Stimulated activated CD4-positive, alpha-beta T cell treated with anti-CD3 and anti-CD28 coated beads, TNF-alpha, amount 100 ng/mL, for 48 hours (primary cell): ENCODE results near the gene CASQ1.

Source experiments
- DNase-seq, 3 donors: peaks; one replicate each; pipeline ENCODE4 v3.0.0-alpha.2; 2020; ENCODE audit warnings: low read depth in 3 of 3

Gene CASQ1

GRCh38 chr1:160205242-160206035 is 15.1 kb downstream of the CASQ1 start, which contains the start of gene PEA15:
Gene PEA15 (plus strand): TSS chr1:160205384. CDS start chr1:160211545, 6,161 bp downstream.
- DNase-seq = peak; percentile 36 to 68 (median 53)

- peak; percentile 19 to 37 (median 22) for DNase-seq
Measured at GRCh38 chr1:160206036-160206389, 15.6 kb downstream of the CASQ1 start.

GRCh38 chr1:160206421-160207117 is 16.2 kb downstream of the CASQ1 start:
- no peak for DNase-seq

GRCh38 chr1:160207118-160207650 is 16.8 kb downstream of the CASQ1 start:
- no peak for DNase-seq

GRCh38 chr1:160207771-160208556 is 17.6 kb downstream of the CASQ1 start:
- DNase-seq = no peak

GRCh38 chr1:160208557-160209320 is 18.4 kb downstream of the CASQ1 start:
- no peak for DNase-seq

GRCh38 chr1:160209321-160210046 is 19.1 kb downstream of the CASQ1 start:
- DNase-seq = no peak

- no peak for DNase-seq
Measured at GRCh38 chr1:160210561-160210960, 20.2 kb downstream of the CASQ1 start.

GRCh38 chr1:160211046-160211790 is 20.8 kb downstream of the CASQ1 start:
- no peak for DNase-seq

GRCh38 chr1:160214481-160215140 is 24.2 kb downstream of the CASQ1 start:
- no peak for DNase-seq

- no peak for DNase-seq
Measured at GRCh38 chr1:160216301-160216700, 25.9 kb downstream of the CASQ1 start.

GRCh38 chr1:160217481-160218051 is 27.2 kb downstream of the CASQ1 start:
- DNase-seq = no peak

GRCh38 chr1:160219062-160219929 is 28.9 kb downstream of the CASQ1 start:
- no peak for DNase-seq

- DNase-seq = no peak
Measured at GRCh38 chr1:160220301-160220700, 29.9 kb downstream of the CASQ1 start.

- no peak for DNase-seq
Measured at GRCh38 chr1:160221089-160221488, 30.7 kb downstream of the CASQ1 start.

GRCh38 chr1:160222546-160222945 is 32.2 kb downstream of the CASQ1 start:
- no peak for DNase-seq

GRCh38 chr1:160224606-160225005 is 34.2 kb downstream of the CASQ1 start:
- no peak for DNase-seq

GRCh38 chr1:160225345-160225744 is 35.0 kb downstream of the CASQ1 start:
- no peak for DNase-seq
